Esophagus squamous epithelium (tissue), 5 donors: ENCODE results near the gene GABRB1. TPM values are rescaled to one million over a fixed set of nuclear protein-coding genes. Genes with fewer than 3 reads are reported as not detected.

ENCODE experiments used
- DNase-seq: peaks from one replicate; lab custom pipeline; 2025; lab: John Stamatoyannopoulos, UW
- H3K27ac ChIP-seq, 4 donors: fragments of 200-600 bp; sonication (generic); one replicate each; pipeline ENCODE4 v1.5.1; 2016 to 2019; ENCODE audit warnings: mild to moderate bottlenecking in 1 of 4
- H3K27me3 ChIP-seq, 4 donors: fragments of 200-600 bp; sonication (generic); 1 replicate in 3 of 4; 2 replicates in 1 of 4; pipeline versions ENCODE4 v1.5.1 to v1.6.0; 2017 to 2021; ENCODE audit warnings: antibody characterized with exemption in 1 of 4
- H3K36me3 ChIP-seq, 3 donors: fragments of 200-600 bp; sonication (generic); one replicate each; pipeline ENCODE4 v1.5.1; 2016 to 2019
- H3K4me1 ChIP-seq, 3 donors: fragments of 200-600 bp; sonication (generic); one replicate each; pipeline ENCODE4 v1.5.1; 2017 to 2019
- H3K4me3 ChIP-seq, 4 donors: fragments of 200-600 bp; sonication (generic); 1 replicate in 3 of 4; 2 replicates in 1 of 4; pipeline ENCODE4 v1.5.1; 2016 to 2019; ENCODE audit warnings: mild to moderate bottlenecking in 2 of 4, moderate library complexity in 1 of 4
- H3K9me3 ChIP-seq, 3 donors: fragments of 200-600 bp; sonication (generic); one replicate each; pipeline ENCODE4 v1.5.1; 2016 to 2019
- CTCF ChIP-seq, 6 experiments: fragments of 450-650 bp in 4 of 6; fragments of 200-600 bp in 2 of 6; sonication (generic) in 2 of 6; IDR thresholded peaks; one replicate each; pipeline ENCODE4 v1.5.1; 2016 to 2019; ENCODE audit warnings: antibody characterized with exemption in 6 of 6, mild to moderate bottlenecking in 4 of 6, moderate library complexity in 4 of 6
- POLR2A ChIP-seq, 4 donors: fragments of 450-650 bp; IDR thresholded peaks; one replicate each; pipeline ENCODE4 v1.6.1; 2017; ENCODE audit warnings: antibody characterized with exemption in 4 of 4, mild to moderate bottlenecking in 4 of 4, moderate library complexity in 3 of 4
- WGBS, 2 donors: methylation state at CpG; one replicate each; pipeline ENCODE4 v1.1.5; 2018; 5-methylcytosine and 5-hydroxymethylcytosine counted together
- intact Hi-C: fragments of 100-400 bp; cut with DNase I; formaldehyde crosslinking; loops from one replicate; pipeline ENCODE4 v1.15.0; 2022
- total RNA-seq, 4 donors: library from RNA; depleted of rRNA; stranded (reverse); fragments of >200 nt; gene quantifications; one replicate each; pipeline ENCODE4 v1.1.0, GENCODE V29; 2016
- donor health status: DM: yes; HTN: yes; CAD: no.

GABRB1 gene
- total RNA-seq, 4 donors from 2014 or later, result not detected

DNA sequence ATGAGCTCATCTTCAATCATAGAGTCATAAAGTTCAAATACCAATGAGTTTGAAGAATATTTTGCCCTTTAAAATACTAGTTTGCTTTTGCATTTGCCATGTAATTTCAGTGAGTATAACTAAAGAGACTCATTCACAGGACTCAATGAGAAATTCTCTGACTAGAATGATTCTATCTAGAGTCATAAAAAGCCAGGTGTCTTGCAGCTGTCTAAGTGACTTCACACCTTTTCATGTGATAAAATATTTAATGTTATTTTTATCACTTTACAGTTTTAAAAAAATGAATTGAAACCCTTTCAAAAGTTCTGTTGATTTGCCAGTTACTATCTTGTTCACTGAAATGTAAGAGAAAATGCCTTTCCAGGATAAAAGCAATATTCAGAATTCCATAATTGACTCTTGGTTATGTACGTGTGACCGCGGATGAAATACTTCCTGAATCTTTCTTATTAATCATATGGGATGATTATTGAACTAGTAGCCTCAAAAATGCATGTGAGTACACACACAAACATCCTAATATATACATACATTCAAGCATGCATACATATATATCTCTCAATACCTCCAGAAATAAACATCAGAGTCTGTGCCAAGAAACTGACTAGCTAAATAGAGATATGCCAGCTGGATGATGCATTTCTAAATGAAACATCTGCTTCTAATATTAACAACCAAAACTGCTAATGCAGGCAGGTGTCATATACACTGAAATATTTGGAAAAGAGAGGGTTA is 87.0 kb downstream of the GABRB1 start:
- intact Hi-C loops, result no loop called here
- H3K27me3 ChIP-seq, result no peaks in the 10 kb centered on the region
- H3K36me3 ChIP-seq, result no peaks in the 10 kb centered on the region
- no peaks in the 10 kb centered on the region for H3K9me3 ChIP-seq
- WGBS, 2 donors, result 62 to 76% methylated on average over 3 of the region's 3 CpGs
- H3K27ac ChIP-seq, result no peak overlapping the region
- no peak overlapping the region for H3K4me3 ChIP-seq
- H3K4me1 ChIP-seq, result no peaks in the 10 kb centered on the region
- DNase-seq, result no peak
- TF ChIP-seq POLR2A (IDR thresholded peaks at IDR 0.05) (no peak), CTCF (IDR thresholded peaks at IDR 0.05) (no peak)

DNA sequence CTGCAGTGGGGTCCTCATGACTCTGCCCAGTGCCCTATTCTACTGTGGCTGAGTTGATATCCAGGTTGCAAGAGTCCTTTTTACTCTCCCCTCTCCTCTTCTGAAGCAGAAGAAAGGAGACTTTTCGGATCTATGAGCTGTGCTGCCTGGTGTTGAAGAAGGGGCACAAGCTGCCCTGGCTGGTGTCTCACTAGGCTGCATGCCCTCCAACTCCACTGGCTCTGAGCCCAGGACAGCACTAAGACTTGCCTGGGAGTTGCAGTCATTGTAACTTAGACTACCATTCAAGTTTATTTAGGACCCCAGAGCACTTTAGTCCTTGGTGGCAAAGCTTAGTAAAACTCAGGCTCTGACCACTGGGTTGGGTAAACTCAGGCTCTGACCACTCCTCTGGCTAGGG is 89.4 kb downstream of the GABRB1 start:
- 50% methylated on average over 1 of the region's 1 CpG; no CpG with 5 or more reads in 1 of the 2 donors for WGBS, 2 donors
- TF ChIP-seq CTCF (IDR thresholded peaks at IDR 0.05), result no peak
- TF ChIP-seq POLR2A (IDR thresholded peaks at IDR 0.05), result no peak
- no peak overlapping the region for H3K27ac ChIP-seq
- H3K9me3 ChIP-seq, result no peaks in the 10 kb centered on the region
- DNase-seq, result no peak
- intact Hi-C loops, result no loop called here
- H3K27me3 ChIP-seq, result no peaks in the 10 kb centered on the region
- H3K4me3 ChIP-seq, result no peak overlapping the region
- no peaks in the 10 kb centered on the region for H3K36me3 ChIP-seq
- H3K4me1 ChIP-seq, result no peaks in the 10 kb centered on the region

GRCh38 chr4:47122592-47123291 is 91.4 kb downstream of the GABRB1 start:
- Histone ChIP-seq H3K27ac (no peak overlapping the region), H3K4me1 (no peaks in the 10 kb centered on the region), H3K4me3 (no peak overlapping the region), H3K9me3 (no peaks in the 10 kb centered on the region), H3K36me3 (no peaks in the 10 kb centered on the region), H3K27me3 (no peaks in the 10 kb centered on the region)
- intact Hi-C loops, result no loop called here
- TF ChIP-seq POLR2A (IDR thresholded peaks at IDR 0.05), result no peak
- TF ChIP-seq CTCF (IDR thresholded peaks at IDR 0.05), result peak in 5 of 6 experiments; percentile 41 to 59 (median 49)
- WGBS, 2 donors, result 2 to 6% methylated on average over 4 of the region's 4 CpGs
- no peak for DNase-seq

- no peaks in the 10 kb centered on the region for H3K36me3 ChIP-seq
- 78 to 85% methylated on average over 1 of the region's 1 CpG for WGBS, 2 donors
- no peaks in the 10 kb centered on the region for H3K9me3 ChIP-seq
- no peak overlapping the region for H3K4me3 ChIP-seq
- no peaks in the 10 kb centered on the region for H3K27me3 ChIP-seq
- DNase-seq, result no peak
- intact Hi-C loops, result no loop called here
- H3K27ac ChIP-seq, result no peak overlapping the region
- no peak for TF ChIP-seq CTCF (IDR thresholded peaks at IDR 0.05)
- TF ChIP-seq POLR2A (IDR thresholded peaks at IDR 0.05), result no peak
- no peaks in the 10 kb centered on the region for H3K4me1 ChIP-seq
These were observed 97.6 kb downstream of the GABRB1 start for GRCh38 chr4:47128991-47129390.

DNA sequence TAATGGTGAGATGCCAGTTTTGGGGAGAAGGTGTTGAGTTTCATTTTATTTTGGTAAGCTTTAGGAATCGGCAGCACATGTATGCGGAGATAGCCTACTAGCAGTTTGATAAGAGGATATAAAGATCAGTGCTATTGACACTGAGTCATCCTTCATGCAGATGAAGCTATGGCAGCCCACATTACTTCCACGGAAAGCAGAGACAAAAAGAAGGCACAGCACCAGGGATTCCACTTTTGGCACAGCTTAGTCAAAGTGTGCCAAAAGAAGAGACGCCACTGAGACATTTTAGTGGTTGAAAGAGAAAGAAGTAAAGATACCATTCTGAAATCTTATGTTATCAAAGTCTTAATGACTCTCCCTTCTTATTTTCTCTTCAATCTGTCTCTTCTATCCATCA is 103.8 kb downstream of the GABRB1 start:
- H3K9me3 ChIP-seq, result no peaks in the 10 kb centered on the region
- H3K27ac ChIP-seq, result no peak overlapping the region
- no peaks in the 10 kb centered on the region for H3K4me1 ChIP-seq
- DNase-seq, result no peak
- no peaks in the 10 kb centered on the region for H3K27me3 ChIP-seq
- TF ChIP-seq POLR2A (IDR thresholded peaks at IDR 0.05), result no peak
- TF ChIP-seq CTCF (IDR thresholded peaks at IDR 0.05), result no peak
- intact Hi-C loops, result no loop called here
- WGBS, 2 donors, result 72 to 76% methylated on average over 4 of the region's 4 CpGs
- H3K36me3 ChIP-seq, result no peaks in the 10 kb centered on the region
- no peak overlapping the region for H3K4me3 ChIP-seq
